T follicular helper cell (primary cell): Measurements from ENCODE around the gene IL23A.
A peak's percentile ranks its signal among the peaks of the same experiment; 100 is the strongest.
"Not testable (repeated sequence)": the region's sequence is repeated elsewhere in the genome, so short reads cannot be mapped to it uniquely, and the experiment has no call there.

Experiments
- DNase-seq: peaks from one replicate; pipeline ENCODE4 v3.0.0-alpha.2; 2020; ENCODE audit warnings: low read depth

Gene IL23A

GRCh38 chr12:56326126-56326525, 12.6 kb upstream of the IL23A start:
- DNase-seq, result no peak

GRCh38 chr12:56326533-56326932, 12.2 kb upstream of the IL23A start:
- DNase-seq, result no peak

DNA sequence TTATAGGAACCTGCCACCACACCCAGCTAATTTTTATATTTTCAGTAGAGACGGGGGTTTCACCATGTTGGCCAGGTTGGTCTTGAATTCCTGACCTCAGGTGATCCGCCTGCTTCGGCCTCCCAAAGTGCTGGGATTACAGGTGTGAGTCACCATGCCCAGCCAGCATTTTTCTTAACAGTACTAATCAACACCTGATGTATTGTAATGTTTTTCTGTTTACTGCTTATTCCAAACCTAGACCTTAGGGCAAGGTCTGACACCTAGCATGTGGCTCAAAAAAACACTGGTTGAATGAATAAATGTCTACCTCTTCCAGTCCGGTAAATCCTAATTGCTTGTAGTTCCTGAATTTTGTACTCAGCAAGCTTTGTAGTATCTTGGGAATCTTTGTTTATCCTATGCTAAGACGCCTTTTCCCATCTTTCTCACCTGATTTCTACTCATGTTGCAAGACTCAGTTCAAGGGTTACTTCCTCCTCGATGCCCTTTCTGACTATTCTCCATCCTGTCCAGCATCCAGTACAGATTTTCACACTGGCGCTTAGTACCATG, 7.7 kb upstream of the IL23A start:
- no peak for DNase-seq

DNA sequence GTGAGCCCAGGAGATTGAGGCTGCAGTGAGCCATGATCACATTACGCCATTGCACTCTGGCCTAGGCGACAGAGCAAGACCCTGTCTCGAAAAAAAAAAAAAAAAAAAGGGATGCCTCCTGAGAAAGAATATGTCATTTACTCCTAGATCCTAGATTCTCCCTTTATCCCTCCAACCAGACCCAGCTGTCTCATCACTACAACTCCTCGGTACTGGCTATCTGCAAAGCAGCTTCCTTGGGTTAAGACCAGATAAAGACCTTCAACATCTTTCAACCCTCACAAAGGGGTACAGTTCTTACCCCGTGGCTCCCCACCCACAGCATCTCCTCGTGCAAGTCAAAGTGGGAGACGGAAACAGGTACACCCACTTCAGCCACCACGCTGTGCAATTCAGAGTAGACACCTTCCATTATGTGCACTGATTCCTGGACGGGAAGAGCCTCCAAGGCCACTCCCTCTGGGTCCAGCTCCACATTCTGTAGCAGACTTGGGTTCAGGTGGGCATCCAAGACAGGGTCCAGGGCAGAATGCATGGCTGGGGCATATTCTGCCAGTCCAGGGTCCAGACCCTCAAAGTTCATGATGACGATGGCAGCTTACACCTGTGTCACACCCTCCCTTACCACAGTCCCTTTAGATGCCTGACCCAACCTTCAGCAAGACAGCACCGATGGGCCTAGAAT, 6.0 kb upstream of the IL23A start:
- DNase-seq, result no peak

DNA sequence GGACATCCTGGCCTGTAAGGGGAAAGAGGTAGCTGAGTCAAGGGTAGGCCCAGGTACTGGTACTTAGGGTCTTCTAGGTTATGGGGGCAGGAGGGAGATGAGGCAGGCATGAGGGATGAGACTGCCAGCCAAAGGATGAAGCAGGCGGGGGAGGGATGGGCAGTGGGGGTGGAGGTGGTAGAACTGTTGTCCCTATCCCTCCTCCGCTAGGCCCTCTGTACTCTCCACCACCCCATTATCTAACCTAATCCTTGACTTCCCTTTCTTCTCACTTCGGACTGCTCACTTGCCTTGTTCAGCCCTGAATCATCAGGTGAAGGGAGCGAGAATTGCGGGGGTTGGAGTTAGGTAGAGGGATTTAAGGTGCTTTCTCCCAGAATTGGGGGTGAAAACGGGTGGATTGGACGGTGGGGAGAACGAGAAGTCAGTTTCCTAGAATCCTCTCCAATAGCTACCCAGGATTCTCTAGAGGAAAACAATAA, 5.4 kb upstream of the IL23A start:
- no peak for DNase-seq

DNA sequence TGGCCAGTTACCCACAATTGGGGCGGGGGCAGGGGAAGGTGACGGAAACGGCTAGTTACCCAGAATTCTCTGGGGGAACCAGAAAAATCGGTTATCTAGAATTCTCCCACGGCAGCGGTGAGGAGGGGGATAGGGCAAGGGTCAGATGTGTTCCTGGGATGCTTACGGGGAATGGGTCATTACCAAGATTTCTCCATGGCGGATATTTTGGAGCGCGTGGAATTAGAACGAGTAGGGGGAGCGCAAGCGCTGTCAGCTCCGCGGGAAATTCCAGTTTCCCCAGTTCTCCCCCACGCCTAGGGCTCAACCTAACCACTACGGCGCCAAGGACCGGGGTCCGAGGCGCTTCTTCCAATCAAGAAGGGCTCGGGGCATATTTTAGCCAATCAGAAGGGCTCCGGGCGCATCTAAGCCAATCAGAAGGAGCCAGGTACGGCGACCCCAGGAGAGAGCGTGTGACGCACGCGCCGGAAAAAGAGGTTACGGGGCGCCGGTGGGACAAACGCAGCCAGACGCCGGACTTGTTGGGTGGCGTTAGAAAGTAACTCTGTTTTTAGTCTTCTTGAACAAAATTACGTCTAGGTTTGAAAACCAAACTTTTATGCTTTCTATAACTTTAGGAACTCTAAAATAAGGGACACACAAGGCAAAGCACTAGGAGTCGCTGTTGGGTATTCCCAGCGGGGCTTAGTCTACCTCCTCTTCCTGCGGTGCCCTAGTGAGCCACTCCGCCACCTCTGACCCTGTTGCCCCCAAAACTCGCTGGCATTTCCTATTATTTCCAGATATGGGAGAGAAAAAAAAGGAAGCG, 4.8 kb upstream of the IL23A start, which contains the start of gene PAN2:
Gene PAN2 (minus strand): TSS at position 322 of the 811 bp plus-strand sequence. CDS start 906 bp downstream, outside the sequence.
- DNase-seq, result peak; percentile 87

DNA sequence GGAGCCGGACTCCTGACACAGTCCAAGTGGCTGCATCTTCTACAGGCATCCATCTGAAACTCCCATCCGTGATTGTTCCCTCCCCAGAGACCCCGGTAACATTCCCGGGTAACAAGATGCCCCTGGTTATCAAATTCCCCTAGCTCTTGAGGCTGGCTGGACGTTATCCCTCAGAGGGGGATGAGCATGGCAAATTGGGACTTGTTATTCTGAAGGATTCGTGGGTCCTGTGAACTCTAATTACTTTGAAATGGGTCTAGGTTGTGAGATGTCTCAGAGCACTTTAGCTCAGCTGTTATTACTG, 4.2 kb upstream of the IL23A start:
- DNase-seq, result no peak

GRCh38 chr12:56335527-56335926, 3.2 kb upstream of the IL23A start:
- not testable (repeated sequence) for DNase-seq

- DNase-seq, result no peak
Measured at GRCh38 chr12:56336361-56337167, 2.1 kb upstream of the IL23A start.

DNA sequence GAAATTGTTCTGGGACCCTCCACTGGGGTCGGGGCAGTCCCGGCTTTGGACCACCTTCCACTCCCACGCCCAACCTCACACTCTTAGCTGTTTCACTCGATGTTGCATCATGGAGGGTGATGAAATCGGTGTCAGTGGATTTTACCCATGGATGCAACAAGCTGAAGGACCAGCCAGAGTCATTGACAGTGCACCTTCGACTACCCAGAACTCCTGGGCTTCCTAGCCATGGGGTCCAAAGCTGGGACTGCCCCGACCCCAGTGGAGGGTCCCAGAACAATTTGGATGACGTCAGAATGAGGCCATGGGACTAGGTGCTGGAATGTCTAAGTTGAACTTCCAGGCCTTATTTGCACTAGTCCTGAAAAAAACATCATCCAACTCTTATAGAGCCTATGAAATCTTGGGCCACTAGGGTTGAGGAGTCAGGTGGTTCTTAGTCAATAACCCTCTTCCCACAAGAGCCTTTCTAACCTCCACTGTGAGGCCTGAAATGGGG, 882 bp upstream of the IL23A start:
- no peak for DNase-seq

DNA sequence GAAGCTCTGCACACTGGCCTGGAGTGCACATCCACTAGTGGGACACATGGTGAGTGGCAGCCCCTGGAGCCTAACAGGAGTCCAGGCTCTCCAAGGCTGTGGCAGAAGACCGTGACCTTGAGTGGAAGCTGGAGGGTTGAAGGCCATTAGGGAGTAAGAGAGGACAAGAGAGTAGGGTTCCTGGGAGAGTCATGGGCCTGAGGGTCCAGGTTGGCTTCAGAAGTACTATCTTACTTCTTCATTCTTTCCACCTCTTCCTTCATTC, 406 bp downstream of the IL23A start:
- no peak for DNase-seq

GRCh38 chr12:56341616-56342015, 2.9 kb downstream of the IL23A start:
- no peak for DNase-seq

GRCh38 chr12:56342290-56342689, 3.6 kb downstream of the IL23A start:
- not testable (repeated sequence) for DNase-seq

GRCh38 chr12:56346675-56347074, 8.0 kb downstream of the IL23A start:
- DNase-seq, result no peak

DNA sequence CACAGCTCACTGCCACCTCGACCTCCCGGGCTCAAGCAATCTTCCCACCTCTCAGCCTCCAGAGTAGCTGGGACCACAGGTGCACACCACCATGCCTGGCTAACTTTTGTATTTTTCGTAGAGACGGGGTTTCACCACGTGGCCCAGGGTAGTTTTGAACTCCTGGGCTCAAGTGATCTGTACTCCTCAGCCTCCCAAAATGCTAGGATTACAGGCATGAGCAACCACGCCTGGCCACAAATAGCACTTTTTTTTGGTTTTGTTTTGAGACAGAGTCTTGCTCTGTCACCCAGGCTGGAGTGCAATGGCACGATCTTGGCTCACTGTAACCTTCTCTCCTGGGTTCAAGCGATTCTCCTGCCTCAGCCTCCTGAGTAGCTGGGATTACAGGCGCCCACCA, 8.6 kb downstream of the IL23A start:
- not testable (repeated sequence) for DNase-seq

- DNase-seq, result no peak
Measured at GRCh38 chr12:56348776-56349175, 10.1 kb downstream of the IL23A start.

- DNase-seq, result no peak
Measured at GRCh38 chr12:56350662-56351061, 12.0 kb downstream of the IL23A start.

DNA sequence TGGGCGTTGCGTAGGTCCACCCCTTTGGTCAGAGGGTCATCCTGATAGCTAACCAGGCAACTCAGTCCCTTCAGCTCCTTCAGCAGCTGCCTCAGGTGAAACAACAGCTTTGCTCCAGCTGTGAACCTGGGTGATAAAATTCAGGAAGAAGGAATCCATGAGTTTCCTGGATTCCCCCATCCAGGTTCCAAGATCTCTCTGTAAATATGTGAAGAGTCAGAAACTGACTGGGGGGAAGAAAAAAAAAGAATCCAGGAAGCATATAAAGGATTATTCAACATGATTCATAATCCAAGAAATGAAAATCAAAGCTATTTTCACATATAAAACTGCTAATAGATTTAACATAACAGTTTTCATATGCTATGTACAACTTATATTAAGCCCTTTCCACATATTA, 12.6 kb downstream of the IL23A start:
- no peak for DNase-seq

GRCh38 chr12:56358836-56359532, 20.3 kb downstream of the IL23A start:
- DNase-seq, result no peak

GRCh38 chr12:56359851-56360767, 21.4 kb downstream of the IL23A start, which contains the start of gene STAT2:
Gene STAT2, minus strand, starts transcription at chr12:56360107. Its CDS starts 3,536 bp downstream, at chr12:56356571.
- DNase-seq, result peak; percentile 98
